ENCODE results near the gene TARS3. TPM values are rescaled to one million over a fixed set of nuclear protein-coding genes. Genes with fewer than 3 reads are reported as not detected.

Gene TARS3
- total RNA-seq, 4 donors from 2014 or later: 33.9 to 43.7 (median 36.4) TPM

- TF ChIP-seq CTCF (IDR thresholded peaks at IDR 0.05) (peak; percentile 87 to 93 (median 92)), POLR2A (IDR thresholded peaks at IDR 0.05) (no peak), EP300 (IDR thresholded peaks at IDR 0.05) (peak in 1 of 2 donors; percentile 51)
- peaks cover 9 to 71% (median 9%) of the 10 kb centered on the region in 3 donors for H3K36me3 ChIP-seq
- H3K27me3 ChIP-seq: no peaks in the 10 kb centered on the region
- 21 to 29% methylated on average over 8 of the region's 8 CpGs for WGBS, 2 donors
- no peaks in the 10 kb centered on the region for H3K9me3 ChIP-seq
- DNase-seq (ENCODE audit: low spot score in 2 of 2): peak; percentile 63 to 89
- peak overlapping the region in 3 of 4 donors; percentile 30 to 61 (median 57) for H3K27ac ChIP-seq
- peaks cover 0 to 20% (median 9%) of the 10 kb centered on the region in 4 donors for H3K4me1 ChIP-seq
- no peak overlapping the region for H3K4me3 ChIP-seq
Measured at GRCh38 chr15:101641129-101641764, 83.0 kb downstream of the TARS3 start.

GRCh38 chr15:101639667-101640066 is 84.6 kb downstream of the TARS3 start:
- WGBS, 2 donors: 61 to 73% methylated on average over 4 of the region's 4 CpGs
- peaks cover 5 to 56% (median 6%) of the 10 kb centered on the region in 3 donors for H3K36me3 ChIP-seq
- no peak for TF ChIP-seq CTCF (IDR thresholded peaks at IDR 0.05)
- DNase-seq (ENCODE audit: low spot score in 2 of 2): no peak
- H3K27ac ChIP-seq: no peak overlapping the region
- no peaks in the 10 kb centered on the region for H3K9me3 ChIP-seq
- peaks cover 0 to 20% (median 9%) of the 10 kb centered on the region in 4 donors for H3K4me1 ChIP-seq
- no peak overlapping the region for H3K4me3 ChIP-seq
- H3K27me3 ChIP-seq: no peaks in the 10 kb centered on the region

- 72 to 79% methylated on average over 3 of the region's 3 CpGs for WGBS, 2 donors
- DNase-seq (ENCODE audit: low spot score in 2 of 2): no peak
Measured at GRCh38 chr15:101637919-101638318, 86.4 kb downstream of the TARS3 start.

GRCh38 chr15:101637516-101637915 is 86.8 kb downstream of the TARS3 start:
- no peaks in the 10 kb centered on the region for H3K9me3 ChIP-seq
- no peak for DNase-seq (ENCODE audit: low spot score in 2 of 2)
- H3K27me3 ChIP-seq: no peaks in the 10 kb centered on the region
- H3K4me1 ChIP-seq: peaks cover 0 to 19% (median 7%) of the 10 kb centered on the region in 4 donors
- no peak overlapping the region for H3K27ac ChIP-seq
- H3K36me3 ChIP-seq: peaks cover 0 to 41% (median 0%) of the 10 kb centered on the region in 3 donors
- WGBS, 2 donors: 70 to 72% methylated on average over 6 of the region's 6 CpGs
- no peak for TF ChIP-seq CTCF (IDR thresholded peaks at IDR 0.05)
- TF ChIP-seq POLR2A (IDR thresholded peaks at IDR 0.05): no peak
- TF ChIP-seq EP300 (IDR thresholded peaks at IDR 0.05): no peak
- no peak overlapping the region for H3K4me3 ChIP-seq

More at GRCh38 chr15:101637919-101638318, 86.4 kb downstream of the TARS3 start:
- TF ChIP-seq EP300 (IDR thresholded peaks at IDR 0.05) (no peak), CTCF (IDR thresholded peaks at IDR 0.05) (no peak), POLR2A (IDR thresholded peaks at IDR 0.05) (no peak)
- Histone ChIP-seq H3K9me3 (no peaks in the 10 kb centered on the region), H3K4me1 (peaks cover 0 to 20% (median 9%) of the 10 kb centered on the region in 4 donors), H3K27me3 (no peaks in the 10 kb centered on the region), H3K4me3 (no peak overlapping the region), H3K36me3 (peaks cover 0 to 45% (median 0%) of the 10 kb centered on the region in 3 donors), H3K27ac (no peak overlapping the region)

- WGBS, 2 donors: 81 to 85% methylated on average over 3 of the region's 3 CpGs
- TF ChIP-seq EP300 (IDR thresholded peaks at IDR 0.05): no peak
- no peak for TF ChIP-seq CTCF (IDR thresholded peaks at IDR 0.05)
- Histone ChIP-seq H3K4me3 (no peak overlapping the region), H3K9me3 (no peaks in the 10 kb centered on the region), H3K36me3 (peaks cover 0 to 36% (median 0%) of the 10 kb centered on the region in 3 donors), H3K4me1 (peaks cover 0 to 15% (median 4%) of the 10 kb centered on the region in 4 donors), H3K27me3 (no peaks in the 10 kb centered on the region), H3K27ac (no peak overlapping the region)
- DNase-seq (ENCODE audit: low spot score in 2 of 2): no peak
Measured at GRCh38 chr15:101637038-101637437, 87.2 kb downstream of the TARS3 start.
